PC-3 (cell line): ENCODE data around the gene PPP2R5E.

Source experiments
- CTCF ChIP-seq: fragments of 300-600 bp; sonication (generic); conservative IDR thresholded peaks from 2 replicates; pipeline ENCODE4 v1.5.1; 2017; ENCODE audit warnings: antibody characterized with exemption, low read depth, mild to moderate bottlenecking, low read length
- EZH2 ChIP-seq: fragments of 300-600 bp; sonication (generic); IDR thresholded peaks from one replicate; pipeline ENCODE4 v1.6.1; 2017; ENCODE audit warnings: antibody characterized with exemption, mild to moderate bottlenecking, low read length; ENCODE audit not compliant: unreplicated experiment

DNA sequence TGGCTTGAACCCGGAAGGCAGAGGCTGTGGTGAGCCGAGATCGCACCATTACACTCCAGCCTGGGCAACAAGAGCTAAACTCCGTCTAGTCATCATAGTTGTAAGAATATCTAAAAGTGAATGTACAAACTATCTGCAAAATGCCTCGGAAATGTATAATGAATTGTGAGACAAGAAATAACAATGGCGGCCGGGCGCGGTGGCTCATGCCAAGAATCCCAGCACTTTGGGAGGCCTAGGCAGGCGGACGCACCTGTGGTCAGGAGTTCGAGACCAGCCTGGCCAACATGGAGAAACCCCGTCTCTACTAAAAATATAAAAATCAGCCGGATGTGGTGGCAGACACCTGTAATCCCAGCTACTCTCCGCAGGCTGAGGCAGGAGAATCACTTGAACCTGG is 9.7 kb downstream of the PPP2R5E start:
- TF ChIP-seq CTCF (no peak), EZH2 (no peak)
